Measurements from ENCODE around the gene SFMBT2.

The SFMBT2 gene

GRCh38 chr10:7424919-7425318 lies 14.1 kb upstream of the SFMBT2 start:
- Histone ChIP-seq H3K27ac (no peak overlapping the region), H3K4me3 (no peak overlapping the region)
- TF ChIP-seq CTCF (IDR thresholded peaks at IDR 0.05) = no peak
- DNase-seq (ENCODE audit: low spot score) = no peak

GRCh38 chr10:7424315-7424714 lies 13.5 kb upstream of the SFMBT2 start:
- Histone ChIP-seq H3K27ac (no peak overlapping the region), H3K4me3 (no peak overlapping the region)
- no peak for TF ChIP-seq CTCF (IDR thresholded peaks at IDR 0.05)
- DNase-seq (ENCODE audit: low spot score) = no peak

- Histone ChIP-seq H3K4me3 (no peak overlapping the region), H3K27ac (no peak overlapping the region)
- no peak for TF ChIP-seq CTCF (IDR thresholded peaks at IDR 0.05)
- no peak for DNase-seq (ENCODE audit: low spot score)
Observed at GRCh38 chr10:7423521-7423920, 12.7 kb upstream of the SFMBT2 start.

- Histone ChIP-seq H3K4me3 (no peak overlapping the region), H3K27ac (no peak overlapping the region)
- DNase-seq (ENCODE audit: low spot score) = no peak
- no peak for TF ChIP-seq CTCF (IDR thresholded peaks at IDR 0.05)
Observed at GRCh38 chr10:7421526-7421925, 10.7 kb upstream of the SFMBT2 start.

GRCh38 chr10:7419998-7420397 lies 9.2 kb upstream of the SFMBT2 start:
- Histone ChIP-seq H3K4me3 (no peak overlapping the region), H3K27ac (no peak overlapping the region)
- DNase-seq (ENCODE audit: low spot score) = no peak
- no peak for TF ChIP-seq CTCF (IDR thresholded peaks at IDR 0.05)

- Histone ChIP-seq H3K4me3 (no peak overlapping the region), H3K27ac (no peak overlapping the region)
- no peak for DNase-seq (ENCODE audit: low spot score)
- no peak for TF ChIP-seq CTCF (IDR thresholded peaks at IDR 0.05)
Observed at GRCh38 chr10:7417807-7418206, 7.0 kb upstream of the SFMBT2 start.

GRCh38 chr10:7417103-7417623 lies 6.3 kb upstream of the SFMBT2 start:
- Histone ChIP-seq H3K27ac (no peak overlapping the region), H3K4me3 (no peak overlapping the region)
- DNase-seq (ENCODE audit: low spot score) = no peak
- TF ChIP-seq CTCF (IDR thresholded peaks at IDR 0.05) = no peak

Measured in coronary artery (tissue), 2 donors.